SK-N-MC (cell line): Measurements from ENCODE around the gene CRTC3.

Experiments
- EZH2 ChIP-seq: fragments of 200-600 bp; sonication (generic); IDR thresholded peaks from one replicate; pipeline ENCODE4 v1.6.1; 2017; ENCODE audit warnings: antibody characterized with exemption
- POLR2AphosphoS5 ChIP-seq: IDR thresholded peaks from 2 replicates; pipeline ENCODE4 v1.6.1; 2012; ENCODE audit warnings: mild to moderate bottlenecking, low read depth, low read length, borderline replicate concordance

- no peak for TF ChIP-seq POLR2AphosphoS5
- no peak for TF ChIP-seq EZH2
Measured at GRCh38 chr15:90681056-90681455, 151.3 kb downstream of the CRTC3 start.
